ENCODE results near the gene CCDC106.

The CCDC106 gene

DNA sequence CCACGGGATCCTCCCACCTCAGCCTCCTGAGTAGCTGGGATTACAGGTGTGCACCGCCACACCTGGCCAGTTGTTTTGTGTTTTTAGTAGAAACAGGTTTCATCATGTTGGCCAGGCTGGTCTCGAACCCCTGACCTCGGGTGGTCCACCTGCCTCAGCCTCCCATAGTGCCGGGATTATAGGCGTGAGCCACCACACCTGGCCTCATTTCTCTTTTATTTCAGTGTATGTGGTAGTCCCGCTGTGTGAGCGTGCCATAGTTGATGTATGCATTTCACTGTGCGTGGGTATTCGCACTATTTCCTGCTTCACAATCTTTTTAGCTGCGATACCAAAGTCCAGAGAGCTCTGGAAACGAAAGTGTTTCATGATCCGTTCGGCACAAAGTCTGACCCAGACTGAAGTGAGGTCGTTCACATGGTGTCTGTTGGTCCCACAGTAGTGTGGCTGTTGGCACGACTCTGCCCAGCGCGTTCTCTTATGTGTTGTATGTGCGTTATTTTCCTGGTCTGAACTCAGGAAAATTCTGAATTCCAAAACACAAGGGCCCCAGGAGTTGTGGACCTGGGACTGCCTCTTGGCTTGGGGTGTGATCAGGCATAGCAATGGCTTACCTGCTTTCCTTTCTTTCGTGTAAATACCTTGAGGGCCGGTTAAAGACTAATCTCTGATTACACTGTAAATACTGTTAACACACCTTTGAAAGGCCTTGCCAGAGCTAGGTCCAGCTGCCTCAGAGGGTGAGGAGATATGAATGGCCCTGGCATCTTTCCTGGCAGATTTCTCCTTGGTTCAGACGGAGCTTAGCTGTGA is 35.6 kb downstream of the CCDC106 start:
- no peak for DNase-seq (ENCODE audit: low spot score)

DNA sequence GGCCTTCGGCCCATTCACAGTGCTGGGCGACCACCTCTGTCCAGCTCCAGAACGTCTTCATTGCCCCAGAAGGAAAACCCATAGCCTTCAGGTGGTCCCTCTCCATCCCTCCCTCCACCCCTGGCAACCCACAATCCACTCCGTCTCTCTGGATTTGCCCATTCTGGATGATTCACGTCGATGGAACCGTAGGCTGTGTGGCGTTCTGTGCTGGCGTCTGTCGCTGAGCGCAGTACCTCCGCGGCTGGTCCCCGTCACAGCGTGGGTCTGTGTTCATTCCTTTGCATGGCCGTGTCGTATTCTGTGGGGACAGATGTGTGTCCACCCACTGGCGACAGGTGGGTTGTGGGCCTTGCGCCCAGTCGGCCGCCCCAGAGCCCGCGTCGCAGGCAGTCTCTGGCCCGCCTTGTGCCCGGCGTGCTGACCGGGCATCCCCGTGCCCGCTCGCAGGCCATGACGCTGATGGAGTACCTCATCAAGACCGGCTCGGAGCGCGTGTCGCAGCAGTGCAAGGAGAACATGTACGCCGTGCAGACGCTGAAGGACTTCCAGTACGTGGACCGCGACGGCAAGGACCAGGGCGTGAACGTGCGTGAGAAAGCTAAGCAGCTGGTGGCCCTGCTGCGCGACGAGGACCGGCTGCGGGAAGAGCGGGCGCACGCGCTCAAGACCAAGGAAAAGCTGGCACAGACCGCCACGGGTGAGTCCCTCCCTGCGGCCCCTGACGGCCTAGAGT is 37.1 kb downstream of the CCDC106 start:
- DNase-seq (ENCODE audit: low spot score) = no peak

- DNase-seq (ENCODE audit: low spot score) = no peak
Observed at GRCh38 chr19:55685776-55686175, 37.8 kb downstream of the CCDC106 start.

GRCh38 chr19:55686311-55687050 is 38.5 kb downstream of the CCDC106 start:
- DNase-seq (ENCODE audit: low spot score) = no peak

DNA sequence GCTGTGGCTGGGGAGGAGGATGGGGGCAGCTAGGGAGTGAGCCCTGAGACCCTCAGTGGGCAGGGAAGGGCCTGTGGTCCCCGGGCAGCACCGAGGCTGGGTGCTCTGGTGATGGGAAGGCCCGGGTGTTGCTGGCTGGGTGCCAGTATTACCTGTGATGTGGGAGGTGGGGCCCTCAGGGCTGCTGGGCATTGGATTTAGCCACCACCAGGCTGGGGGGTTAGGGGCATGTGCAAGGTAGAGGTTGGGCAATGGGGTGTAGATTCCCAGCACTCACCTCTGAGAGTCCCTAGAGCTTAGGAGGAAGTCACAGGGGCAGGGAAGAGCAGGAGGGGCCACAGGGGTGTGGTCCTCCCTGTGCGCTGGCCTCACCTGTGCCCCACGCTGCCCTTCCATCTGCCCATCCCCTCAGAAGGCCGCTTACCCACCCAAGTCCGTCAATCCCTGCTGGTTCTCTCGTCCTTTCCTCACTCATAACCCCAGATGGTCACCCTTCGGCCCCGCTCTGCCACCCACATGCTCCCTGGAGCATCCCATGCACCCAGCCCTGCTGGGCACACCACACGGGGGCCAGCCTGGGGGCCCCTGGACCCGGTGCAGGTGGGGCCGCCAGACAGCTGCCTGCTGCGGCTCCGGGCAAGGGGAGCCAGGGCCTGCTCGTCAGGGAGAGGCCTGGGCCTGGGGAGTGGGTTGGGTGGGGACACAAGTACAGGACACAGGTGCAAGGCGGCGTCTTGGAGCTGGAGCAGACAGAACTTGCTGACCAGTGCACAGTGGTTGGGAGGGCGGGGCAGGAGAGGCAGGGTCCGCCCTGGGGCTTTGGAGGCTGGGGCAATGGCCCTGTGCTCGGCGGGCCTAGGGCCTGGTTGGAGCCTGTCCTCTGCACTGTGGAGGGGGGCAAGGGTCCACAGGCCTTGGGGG is 39.5 kb downstream of the CCDC106 start:
- DNase-seq (ENCODE audit: low spot score) = no peak

DNA sequence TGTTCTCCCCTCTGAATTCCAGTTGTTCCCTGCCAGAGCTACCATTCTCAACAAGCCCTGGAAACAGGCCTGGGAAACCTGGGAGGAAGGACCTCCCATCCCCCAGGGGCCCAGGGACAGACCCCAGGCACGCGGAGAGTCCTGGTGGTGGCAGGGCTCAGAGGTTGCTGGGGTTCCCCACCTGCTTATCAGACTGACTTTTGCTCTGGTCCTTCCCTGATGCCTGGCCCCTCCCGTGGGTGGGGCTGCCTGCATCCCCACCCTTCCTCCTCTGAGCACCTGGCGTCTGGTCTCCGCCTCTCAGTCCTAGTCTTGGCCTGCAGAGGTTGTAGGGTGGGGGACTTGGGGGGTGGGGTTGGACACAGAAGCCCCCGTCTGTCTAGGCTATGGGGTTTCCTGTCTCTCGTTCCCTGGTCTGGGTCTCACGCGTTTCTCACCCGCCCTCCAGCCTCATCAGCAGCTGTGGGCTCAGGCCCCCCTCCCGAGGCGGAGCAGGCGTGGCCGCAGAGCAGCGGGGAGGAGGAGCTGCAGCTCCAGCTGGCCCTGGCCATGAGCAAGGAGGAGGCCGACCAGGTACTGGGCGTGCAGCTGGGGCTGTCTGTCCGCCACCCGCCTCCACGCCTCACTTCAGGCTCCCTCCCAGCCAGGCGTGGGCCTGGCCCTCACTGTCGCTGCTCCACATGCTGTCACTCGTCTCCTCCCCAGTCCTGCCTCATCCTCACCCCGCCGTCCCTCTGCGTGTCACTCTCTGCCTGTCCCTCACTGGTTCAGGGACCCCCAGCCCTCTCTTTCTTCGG is 40.6 kb downstream of the CCDC106 start:
- DNase-seq (ENCODE audit: low spot score) = no peak

DNA sequence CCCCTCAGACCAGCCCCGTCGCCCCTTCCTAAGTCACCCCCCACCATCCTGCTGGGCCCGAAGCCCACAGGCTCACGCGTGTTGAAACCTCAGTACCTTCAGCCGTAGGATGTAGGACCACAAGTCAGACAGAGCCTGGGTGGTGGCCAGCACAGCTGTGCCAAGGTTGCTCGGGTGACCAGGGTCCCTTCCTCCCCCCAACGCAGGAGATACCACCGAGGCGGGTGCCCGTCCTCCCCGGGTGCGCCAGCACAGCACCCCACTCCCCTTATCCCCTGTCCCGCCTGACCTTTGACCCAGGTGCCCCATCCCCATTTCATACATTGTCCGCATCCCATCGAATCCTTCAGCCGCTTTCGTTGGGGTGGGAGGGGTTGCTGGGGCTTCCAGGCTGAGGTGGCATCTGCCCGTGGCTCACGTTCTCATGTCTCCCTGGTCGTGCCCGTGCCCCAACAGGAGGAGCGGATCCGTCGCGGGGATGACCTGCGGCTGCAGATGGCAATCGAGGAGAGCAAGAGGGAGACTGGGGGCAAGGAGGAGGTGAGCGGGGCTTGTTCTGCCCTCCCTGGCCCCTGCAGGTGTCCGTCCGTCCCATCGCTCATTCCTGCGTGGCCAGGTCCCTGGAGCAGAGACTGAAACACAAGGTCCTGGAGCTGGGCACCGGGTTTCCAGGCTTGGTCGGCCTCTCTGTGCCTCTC is 41.5 kb downstream of the CCDC106 start:
- no peak for DNase-seq (ENCODE audit: low spot score)

GRCh38 chr19:55690109-55690768 is 42.2 kb downstream of the CCDC106 start:
- no peak for DNase-seq (ENCODE audit: low spot score)

- DNase-seq (ENCODE audit: low spot score) = no peak
Observed at GRCh38 chr19:55690769-55691545, 42.9 kb downstream of the CCDC106 start.

DNA sequence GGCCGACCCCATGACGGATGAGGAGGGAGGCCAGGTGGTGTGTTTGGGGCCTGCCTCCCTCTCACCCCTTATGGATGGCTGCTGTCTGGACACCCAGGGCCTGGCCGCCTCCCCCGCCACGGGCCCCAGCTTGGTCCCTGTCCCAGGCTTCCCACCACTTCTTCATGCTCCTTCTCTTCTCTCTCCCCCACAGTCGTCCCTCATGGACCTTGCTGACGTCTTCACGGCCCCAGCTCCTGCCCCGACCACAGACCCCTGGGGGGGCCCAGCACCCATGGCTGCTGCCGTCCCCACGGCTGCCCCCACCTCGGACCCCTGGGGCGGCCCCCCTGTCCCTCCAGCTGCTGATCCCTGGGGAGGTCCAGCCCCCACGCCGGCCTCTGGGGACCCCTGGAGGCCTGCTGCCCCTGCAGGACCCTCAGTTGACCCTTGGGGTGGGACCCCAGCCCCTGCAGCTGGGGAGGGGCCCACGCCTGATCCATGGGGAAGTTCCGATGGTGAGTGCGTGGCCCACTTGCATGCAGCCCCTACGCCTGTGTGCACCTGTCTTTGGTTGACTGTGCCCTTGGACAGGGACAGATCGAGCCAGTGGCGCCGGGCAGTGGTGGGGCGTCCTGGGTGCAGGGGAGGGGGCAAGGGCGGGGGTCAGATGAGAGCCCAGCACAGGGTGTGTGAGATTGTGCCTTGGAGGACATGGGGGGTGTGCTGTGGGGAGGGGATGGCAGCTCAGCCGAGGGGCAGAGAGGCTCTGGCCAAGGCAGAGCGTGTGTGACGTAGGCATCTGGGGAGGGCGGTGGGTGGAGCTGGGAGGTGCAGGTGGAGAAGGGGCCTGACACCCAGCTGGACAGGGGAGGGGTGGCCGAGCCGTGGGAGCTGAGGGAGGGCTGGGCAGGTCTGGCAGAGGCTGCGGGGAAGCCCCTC is 43.8 kb downstream of the CCDC106 start:
- no peak for DNase-seq (ENCODE audit: low spot score)

DNA sequence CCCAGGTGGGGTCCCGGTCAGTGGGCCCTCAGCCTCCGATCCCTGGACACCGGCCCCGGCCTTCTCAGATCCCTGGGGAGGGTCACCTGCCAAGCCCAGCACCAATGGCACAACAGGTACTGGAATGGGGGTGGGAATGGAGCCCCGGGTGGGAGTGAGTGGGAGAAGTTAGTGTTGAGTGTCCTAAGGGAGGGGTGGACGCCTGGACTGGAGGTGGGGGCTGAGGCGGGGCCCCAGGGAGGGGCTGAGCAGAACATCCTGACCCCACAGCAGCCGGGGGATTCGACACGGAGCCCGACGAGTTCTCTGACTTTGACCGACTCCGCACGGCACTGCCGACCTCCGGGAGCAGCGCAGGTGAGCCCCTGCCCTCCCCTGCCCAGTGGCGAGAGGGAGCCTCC is 44.7 kb downstream of the CCDC106 start:
- DNase-seq (ENCODE audit: low spot score) = no peak

GRCh38 chr19:55693336-55693974 is 45.4 kb downstream of the CCDC106 start:
- no peak for DNase-seq (ENCODE audit: low spot score)

- no peak for DNase-seq (ENCODE audit: low spot score)
Observed at GRCh38 chr19:55694241-55694655, 46.2 kb downstream of the CCDC106 start.

DNA sequence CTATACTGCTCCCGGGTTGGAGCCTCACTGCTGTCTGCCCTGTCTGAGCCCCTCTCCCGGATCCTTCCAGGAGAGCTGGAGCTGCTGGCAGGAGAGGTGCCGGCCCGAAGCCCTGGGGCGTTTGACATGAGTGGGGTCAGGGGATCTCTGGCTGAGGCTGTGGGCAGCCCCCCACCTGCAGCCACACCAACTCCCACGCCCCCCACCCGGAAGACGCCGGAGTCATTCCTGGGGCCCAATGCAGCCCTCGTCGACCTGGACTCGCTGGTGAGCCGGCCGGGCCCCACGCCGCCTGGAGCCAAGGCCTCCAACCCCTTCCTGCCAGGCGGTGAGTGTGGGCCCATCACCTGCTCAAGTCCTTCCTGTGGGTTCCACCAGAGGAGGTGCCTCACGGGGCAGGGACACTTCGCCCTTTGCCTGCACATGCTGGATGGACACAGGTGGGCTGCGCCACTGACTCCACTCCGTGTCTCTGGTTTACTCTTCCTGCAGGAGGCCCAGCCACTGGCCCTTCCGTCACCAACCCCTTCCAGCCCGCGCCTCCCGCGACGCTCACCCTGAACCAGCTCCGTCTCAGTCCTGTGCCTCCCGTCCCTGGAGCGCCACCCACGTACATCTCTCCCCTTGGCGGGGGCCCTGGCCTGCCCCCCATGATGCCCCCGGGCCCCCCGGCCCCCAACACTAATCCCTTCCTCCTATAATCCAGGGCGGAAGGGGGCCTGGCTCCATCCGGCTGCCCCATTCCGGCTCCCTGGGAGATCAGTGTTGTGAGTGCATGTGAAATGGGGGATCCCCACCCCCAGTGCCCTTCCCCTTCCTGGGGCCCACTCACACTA is 46.9 kb downstream of the CCDC106 start:
- no peak for DNase-seq (ENCODE audit: low spot score)

DNA sequence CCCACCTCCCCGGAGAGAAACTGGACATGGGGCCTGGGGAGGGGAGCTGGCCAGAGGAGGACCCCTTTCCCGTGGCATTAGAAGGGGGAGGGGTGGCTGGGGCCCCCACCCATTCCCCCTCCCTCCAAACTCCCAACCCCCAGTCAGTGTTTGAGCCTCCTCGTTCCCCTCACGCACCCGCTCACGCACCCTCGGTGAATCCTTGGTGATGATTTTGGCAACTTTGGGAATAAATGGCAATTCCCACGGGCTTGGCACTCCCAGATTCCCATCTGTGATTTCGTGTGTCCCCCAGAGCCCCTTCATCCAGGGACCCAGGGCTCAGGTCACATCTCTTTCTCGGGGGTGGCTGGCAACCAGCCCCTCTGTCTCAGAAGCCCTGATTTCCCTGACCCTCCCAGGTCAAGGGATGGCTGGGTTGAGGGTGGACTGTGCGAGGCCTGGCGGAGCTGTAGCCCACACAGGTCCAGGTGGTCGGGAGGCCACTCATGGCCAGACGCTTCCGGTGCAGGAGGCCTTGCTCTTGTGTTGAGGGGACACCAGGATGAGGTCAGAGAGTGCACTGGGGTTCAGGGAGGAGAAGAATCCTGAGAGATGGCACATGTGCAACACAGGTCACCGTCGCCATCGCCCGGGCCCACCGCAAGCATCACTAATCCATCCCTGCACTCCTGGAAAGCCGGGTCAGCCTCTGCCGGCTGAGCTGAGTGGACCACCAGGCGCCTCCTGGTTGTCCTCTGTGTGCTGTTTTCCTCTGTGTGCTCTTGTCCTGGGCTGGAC is 47.7 kb downstream of the CCDC106 start:
- DNase-seq (ENCODE audit: low spot score) = no peak
